Suprapubic skin (tissue), 4 donors: ENCODE results near the gene AGAP1.

Experiments used
- CTCF ChIP-seq, 2 donors: fragments of 200-600 bp in 1 of 2; fragments of 450-650 bp in 1 of 2; sonication (generic) in 1 of 2; IDR thresholded peaks; one replicate each; pipeline ENCODE4 v1.5.1; 2016 to 2019; ENCODE audit warnings: antibody characterized with exemption in 2 of 2, mild to moderate bottlenecking in 1 of 2, moderate library complexity in 1 of 2
- POLR2A ChIP-seq, 2 donors: fragments of 450-650 bp; IDR thresholded peaks; one replicate each; pipeline ENCODE4 v1.6.1; 2017; ENCODE audit warnings: antibody characterized with exemption in 2 of 2, mild to moderate bottlenecking in 2 of 2, moderate library complexity in 2 of 2
- POLR2AphosphoS5 ChIP-seq, 3 donors: sonication (generic); formaldehyde crosslinking; IDR thresholded peaks; one replicate each; pipeline ENCODE4 v1.6.1; 2017; ENCODE audit warnings: antibody characterized with exemption in 3 of 3

GRCh38 chr2:236021499-236022057 lies 527.7 kb downstream of the AGAP1 start:
- TF ChIP-seq POLR2A (IDR thresholded peaks at IDR 0.05) (no peak), CTCF (IDR thresholded peaks at IDR 0.05) (no peak), POLR2AphosphoS5 (IDR thresholded peaks at IDR 0.05) (no peak)
